Stimulated activated naive CD4-positive, alpha-beta T cell treated with Interleukin-2 at 50 U/mL for 16 hours (primary cell): ENCODE measurements around the gene SLC35A2.

Experiments used
- DNase-seq: peaks from one replicate; lab custom pipeline; 2025; lab: John Stamatoyannopoulos, UW

The SLC35A2 gene

GRCh38 chrX:48927736-48928382 is 16.4 kb upstream of the SLC35A2 start:
- no peak for DNase-seq

DNA sequence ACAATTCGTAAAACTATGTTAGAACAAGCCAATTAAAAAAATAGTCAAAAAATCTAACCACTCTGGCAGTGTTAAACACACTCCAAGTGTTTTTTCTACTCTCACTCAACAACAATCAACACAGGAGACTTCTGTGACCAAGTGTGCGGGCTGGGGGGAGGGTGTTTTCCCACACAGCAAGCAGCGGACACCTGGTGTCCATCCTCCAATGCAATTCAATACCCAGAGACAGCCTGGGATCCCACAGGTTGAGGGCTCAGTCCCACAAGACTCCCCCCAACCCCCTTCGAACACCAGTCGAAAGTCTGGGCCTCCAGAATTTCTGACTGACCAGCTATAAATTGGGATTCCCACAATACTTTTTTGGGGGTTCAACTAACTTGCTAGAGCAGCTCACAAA is 15.7 kb upstream of the SLC35A2 start:
- DNase-seq: no peak

DNA sequence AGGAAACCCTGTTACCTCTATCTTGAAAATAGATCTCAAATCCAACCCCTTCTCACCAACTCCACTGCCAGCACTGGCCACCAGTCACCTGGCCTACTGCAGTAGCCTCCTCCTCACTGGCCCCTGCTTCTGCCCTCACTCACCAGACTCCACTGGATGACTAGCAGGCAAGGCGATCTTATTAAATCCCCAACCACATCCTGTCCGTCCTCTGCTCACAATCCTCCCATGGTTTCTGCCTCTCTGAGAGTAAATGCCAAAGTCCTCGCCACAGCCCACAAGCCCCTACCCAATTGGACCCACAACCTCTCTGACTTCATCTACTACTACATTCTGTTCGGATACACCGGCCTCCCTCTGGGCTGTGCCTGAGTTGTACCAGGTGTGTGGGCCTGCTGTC is 12.8 kb upstream of the SLC35A2 start:
- DNase-seq: no peak

- DNase-seq: no peak
Observed at GRCh38 chrX:48923771-48924170, 12.3 kb upstream of the SLC35A2 start.

GRCh38 chrX:48920718-48921104 is 9.3 kb upstream of the SLC35A2 start:
- DNase-seq: no peak

GRCh38 chrX:48919947-48920717 is 8.7 kb upstream of the SLC35A2 start:
- DNase-seq: peak; percentile 39

GRCh38 chrX:48919360-48919841 is 8.0 kb upstream of the SLC35A2 start:
- peak; percentile 46 for DNase-seq

DNA sequence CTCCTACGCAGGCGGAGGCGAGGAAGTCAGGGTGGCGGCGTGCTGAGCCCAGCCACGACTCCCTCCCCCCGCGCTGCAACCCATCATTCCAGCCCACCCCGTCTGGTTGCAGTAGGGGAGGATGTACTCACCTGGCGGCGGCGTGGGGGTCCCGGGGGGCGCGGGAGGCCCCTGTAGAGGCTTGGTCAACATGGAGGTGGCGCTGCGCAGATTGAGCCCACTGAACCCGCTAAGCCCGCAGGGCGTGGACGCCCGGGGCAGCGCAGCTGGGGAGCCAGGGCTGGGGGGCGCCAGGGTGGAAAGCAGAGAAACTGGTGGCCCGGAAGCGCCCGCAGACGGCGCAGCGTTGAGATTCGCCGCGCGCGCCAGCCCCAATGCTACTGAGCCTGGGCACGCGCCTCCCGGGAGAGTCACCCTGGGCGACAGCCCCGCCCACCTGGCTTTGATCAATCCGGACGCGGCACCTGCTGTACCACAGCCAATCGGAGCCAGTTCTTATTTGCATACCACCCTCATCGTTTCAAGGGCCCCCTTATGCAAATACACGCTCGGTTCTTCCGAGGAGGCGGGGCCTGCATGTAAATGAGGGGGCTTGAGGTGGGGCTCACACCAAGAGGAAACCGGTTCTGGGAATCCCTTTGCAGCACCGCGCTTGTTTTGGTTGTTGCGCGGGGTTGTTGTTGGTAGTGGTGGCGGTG is 7.3 kb upstream of the SLC35A2 start, which contains the start of gene PIM2:
PIM2 (minus strand) TSS at position 382 of the 698 bp plus-strand sequence; CDS start at position 192, 190 bp downstream.
- peak; percentile 90 for DNase-seq

GRCh38 chrX:48918301-48918642 is 6.8 kb upstream of the SLC35A2 start:
- DNase-seq: no peak

DNA sequence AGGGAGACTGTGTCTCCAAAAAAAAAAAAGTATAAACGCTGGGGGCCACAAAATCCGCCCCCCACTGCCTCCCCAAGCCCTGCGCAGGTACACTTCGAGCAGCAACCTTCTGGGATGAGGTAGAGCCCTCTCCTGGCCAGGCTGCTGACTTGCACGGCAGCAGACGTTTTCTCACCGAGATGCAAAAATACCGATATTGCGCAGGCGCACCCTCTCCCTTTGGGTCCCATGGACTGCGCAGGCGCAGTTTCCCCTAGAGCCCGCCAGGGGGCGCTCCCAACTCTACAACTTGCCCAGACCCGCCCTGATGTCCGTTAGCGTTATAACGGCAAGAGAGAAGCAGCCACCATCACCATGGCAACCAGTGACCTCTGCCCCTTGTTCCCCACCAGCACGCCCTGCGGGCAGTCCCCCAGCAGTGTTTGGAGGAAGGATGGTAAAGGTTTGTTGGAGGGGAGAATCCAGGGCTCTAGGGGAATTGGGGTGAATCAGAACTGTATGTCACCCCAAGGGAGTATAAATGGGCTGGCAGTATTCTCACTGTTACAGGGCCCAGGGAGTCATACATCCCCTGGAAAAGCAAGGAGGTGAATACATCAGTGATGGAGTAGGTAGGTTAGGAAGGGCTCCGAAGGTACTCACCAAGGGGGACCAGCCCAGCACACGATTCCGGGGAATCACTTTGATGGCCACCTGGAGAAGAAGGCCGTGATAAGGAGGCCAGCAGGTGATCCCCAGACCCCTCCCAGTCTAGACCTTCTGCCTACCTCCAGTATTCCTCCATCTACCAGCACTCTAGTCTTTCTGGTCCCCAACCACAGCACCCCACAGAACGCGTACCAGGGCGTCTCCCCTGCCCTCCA is 5.9 kb upstream of the SLC35A2 start:
- peak; percentile 77 for DNase-seq

DNA sequence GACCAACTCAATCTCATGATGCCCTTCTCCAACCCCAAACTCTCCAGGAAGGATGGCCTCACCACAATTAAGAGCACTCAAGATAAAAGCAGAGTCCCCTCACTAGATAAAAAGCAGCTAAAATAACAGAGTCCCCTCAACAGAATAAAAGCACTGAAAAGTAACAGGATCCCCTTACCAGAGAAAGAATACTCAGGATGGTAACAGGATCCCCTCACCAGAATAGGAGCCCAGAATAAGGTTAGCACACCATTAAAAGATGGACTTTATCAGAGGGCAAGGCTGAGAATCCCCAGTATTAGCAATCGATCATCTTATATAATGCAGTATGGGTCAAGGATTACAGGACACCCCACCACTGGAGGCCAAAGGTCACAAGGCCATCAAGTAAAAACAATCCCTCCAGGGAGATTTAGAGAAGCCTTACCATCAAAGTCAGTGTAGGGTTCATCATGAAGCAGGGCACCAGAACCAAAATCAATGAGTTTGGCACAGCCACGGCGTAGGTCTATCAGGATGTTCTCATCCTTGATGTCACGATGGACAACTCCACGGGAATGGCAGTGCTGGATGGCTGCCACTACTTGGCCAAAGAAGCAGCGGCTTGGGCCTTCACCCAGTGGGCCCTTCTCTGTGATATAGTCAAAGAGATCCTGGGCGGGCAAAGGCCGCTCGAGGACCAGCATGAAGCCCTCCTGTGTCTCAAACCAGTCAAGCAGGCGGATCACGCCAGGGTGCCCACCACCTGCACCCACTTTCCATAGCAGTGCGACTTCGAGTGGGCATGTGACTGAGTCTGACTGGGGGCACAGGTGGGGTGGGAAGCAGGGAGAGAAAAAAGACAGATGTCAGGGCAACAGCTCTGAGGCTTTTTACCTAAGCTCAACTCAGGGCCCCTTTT is 3.4 kb upstream of the SLC35A2 start:
- no peak for DNase-seq

GRCh38 chrX:48913605-48914366 is 2.3 kb upstream of the SLC35A2 start:
- DNase-seq: no peak

DNA sequence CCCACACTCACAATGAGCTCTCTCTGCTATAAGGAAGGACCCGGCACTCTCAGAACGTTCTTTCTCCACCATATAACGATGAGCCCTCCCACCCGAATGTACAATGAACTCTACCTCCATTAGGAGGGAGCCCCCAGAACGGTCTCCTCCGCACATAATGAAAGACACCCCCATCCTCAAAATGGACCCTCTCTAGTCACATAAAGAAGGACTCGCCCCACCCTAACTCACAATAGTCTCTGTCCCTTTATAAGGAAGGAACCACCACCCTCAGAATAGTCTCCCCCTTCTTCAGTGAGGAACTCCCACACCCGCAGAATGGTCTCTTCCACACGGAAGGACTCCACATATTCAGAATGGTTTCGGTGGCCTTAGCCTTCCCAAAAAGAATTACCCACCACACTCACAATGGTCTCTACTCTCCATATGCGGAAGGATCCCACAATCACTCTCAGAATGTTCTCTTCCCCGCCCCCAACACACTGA is 477 bp downstream of the SLC35A2 start:
- no peak for DNase-seq

DNA sequence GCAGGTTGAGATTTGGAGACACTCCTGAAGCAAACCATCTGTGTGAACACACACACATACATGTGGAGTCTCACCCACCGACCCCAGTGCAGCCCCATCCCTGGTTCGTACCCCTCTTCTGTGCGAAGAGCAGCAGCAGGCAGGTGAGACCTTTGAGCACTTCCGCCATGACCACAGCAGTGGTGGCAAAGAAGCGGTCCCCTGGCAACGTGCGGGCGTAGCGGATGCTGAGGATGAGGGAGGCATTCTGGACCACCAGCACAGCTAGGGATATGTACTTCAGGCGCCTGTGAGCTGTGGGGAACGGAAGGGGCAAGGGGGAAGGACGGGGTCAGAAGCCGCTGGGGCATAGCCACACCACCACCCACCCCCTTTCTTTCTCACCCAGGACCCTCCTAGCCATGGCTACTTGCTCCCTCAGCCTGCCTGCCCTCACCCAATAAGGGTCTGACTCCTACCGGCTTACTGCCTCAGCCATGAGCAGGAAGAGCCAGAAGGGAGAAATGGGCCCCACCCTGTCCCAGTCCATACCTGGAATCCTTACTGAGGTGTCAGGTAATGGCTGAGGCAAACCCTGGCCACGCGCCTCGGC is 1.6 kb downstream of the SLC35A2 start:
- no peak for DNase-seq

DNA sequence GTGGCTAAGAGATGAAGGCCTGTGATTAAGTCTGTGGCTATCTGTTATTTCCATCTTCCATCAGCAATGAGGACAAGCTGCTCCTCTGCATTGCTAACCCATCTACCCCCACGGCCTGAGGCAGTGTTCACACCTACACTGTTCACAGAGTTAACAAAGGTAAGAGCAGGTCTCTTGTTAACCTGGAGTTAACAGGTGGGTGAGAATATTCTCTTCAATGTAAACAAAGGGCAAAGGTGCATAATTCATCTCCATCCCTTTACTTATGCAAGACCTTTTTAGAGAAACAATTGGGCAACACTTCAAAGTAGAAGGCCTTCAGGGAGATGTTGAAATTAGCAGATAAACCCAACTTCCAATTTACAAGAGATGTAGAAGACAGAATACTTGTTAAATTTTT is 2.8 kb downstream of the SLC35A2 start:
- no peak for DNase-seq

DNA sequence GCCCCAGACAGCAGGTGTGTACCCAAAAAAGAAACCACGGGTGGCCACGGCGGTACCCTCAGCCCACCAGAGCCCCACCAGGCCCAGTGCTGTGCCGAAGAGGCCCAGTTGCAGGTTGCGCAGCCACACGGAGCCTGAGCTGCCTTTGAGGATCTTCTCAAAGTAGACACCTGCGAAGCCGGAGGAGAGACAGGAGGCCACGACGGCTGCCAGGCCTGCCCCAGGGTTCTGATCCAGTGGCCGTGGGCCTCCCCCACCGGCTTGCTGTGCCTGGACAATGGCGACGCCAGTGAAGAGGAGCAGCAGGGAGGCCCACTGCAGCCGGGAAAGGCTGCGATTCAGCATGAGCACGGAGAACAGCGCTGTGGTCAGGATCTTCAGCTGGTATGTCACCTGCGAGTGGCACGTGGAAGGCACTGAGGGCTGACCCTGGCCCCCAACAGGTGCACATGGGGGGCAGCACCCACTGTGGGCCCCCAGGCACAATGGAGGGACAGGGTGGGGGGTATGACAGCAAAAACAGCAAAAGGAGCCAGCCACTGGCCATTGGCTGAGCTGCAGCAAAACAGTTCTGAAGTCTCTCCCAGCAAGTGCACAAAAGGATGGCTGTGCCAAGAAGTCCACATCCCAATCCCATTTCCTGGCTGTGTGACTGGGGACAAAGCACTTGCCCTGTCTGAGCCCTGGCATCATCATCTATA is 6.2 kb downstream of the SLC35A2 start:
- DNase-seq: no peak

GRCh38 chrX:48904626-48905025 is 6.8 kb downstream of the SLC35A2 start:
- no peak for DNase-seq

- no peak for DNase-seq
Observed at GRCh38 chrX:48904180-48904579, 7.3 kb downstream of the SLC35A2 start.

DNA sequence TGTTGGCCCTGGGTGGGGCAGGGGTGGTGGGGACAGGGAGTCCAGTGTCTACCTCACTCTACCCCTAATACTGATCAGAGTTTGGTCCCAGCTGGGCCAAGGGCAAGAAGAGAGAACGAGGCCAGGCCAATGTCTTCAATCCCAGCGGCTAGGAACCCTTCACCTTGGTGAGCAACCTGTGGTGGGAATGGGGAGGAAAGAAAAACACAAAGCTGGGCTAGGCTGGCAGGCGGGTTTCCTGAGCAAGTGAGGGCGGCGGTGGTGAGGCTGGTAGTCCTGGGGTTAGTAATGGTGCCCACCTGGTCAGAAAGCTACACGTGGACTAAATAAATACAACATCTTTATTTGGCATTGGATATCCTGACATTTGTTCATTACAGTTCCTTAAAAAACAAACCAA is 8.2 kb downstream of the SLC35A2 start:
- DNase-seq: no peak
